ENCODE data around the gene SNRK.

GRCh38 chr3:43319794-43320193, 33.5 kb downstream of the SNRK start:
- TF ChIP-seq KLF10 (tag by site-specific recombination; IDR thresholded peaks at IDR 0.05) (no peak), ZBTB7A (tag by site-specific recombination; IDR thresholded peaks at IDR 0.05; ENCODE audit: low read depth) (no peak), ZNF639 (tag by site-specific recombination; IDR thresholded peaks at IDR 0.05) (no peak), ZBTB26 (tag by site-specific recombination; optimal IDR thresholded peaks at IDR 0.05) (no peak), CTCF (tag by site-specific recombination; IDR thresholded peaks at IDR 0.05) (no peak), ZNF175 (tag by site-specific recombination; IDR thresholded peaks at IDR 0.05) (no peak)

All from HEK293 (cell line).